Stimulated activated memory B cell treated with anti-CD40 and anti-IgM and Interleukin-4, amounts not matched to agents 10 μg/mL and 1 μg/mL and 100 μg/mL, for 72 hours (primary cell): Measurements from ENCODE around the gene FAM219A.
A peak's percentile ranks its signal among the peaks of the same experiment; 100 is the strongest.

Source experiments
- ATAC-seq: fragments of 150-1000 bp; cut with Tn5 transposase; 2 replicates; pipeline ENCODE4 v1.10.0; 2021
- H3K27ac Mint-ChIP-seq: one replicate; pipeline ENCODE4 v1.8.0; 2022; ENCODE audit warnings: mild to moderate bottlenecking, mixed read lengths
- H3K27me3 Mint-ChIP-seq: one replicate; pipeline ENCODE4 v1.8.0; 2022; ENCODE audit warnings: mixed read lengths
- H3K36me3 Mint-ChIP-seq: one replicate; pipeline ENCODE4 v1.8.0; 2022; ENCODE audit warnings: mixed read lengths
- H3K4me1 Mint-ChIP-seq: one replicate; pipeline ENCODE4 v1.8.0; 2022; ENCODE audit warnings: mixed read lengths
- H3K4me3 Mint-ChIP-seq: one replicate; pipeline ENCODE4 v1.8.0; 2022; ENCODE audit warnings: mild to moderate bottlenecking, moderate library complexity, mixed read lengths
- H3K9me3 Mint-ChIP-seq: one replicate; pipeline ENCODE4 v1.8.0; 2022; ENCODE audit warnings: mixed read lengths

FAM219A gene

GRCh38 chr9:34383904-34384303 lies 74.5 kb downstream of the FAM219A start:
- no peaks in the 10 kb centered on the region for H3K9me3 Mint-ChIP-seq
- H3K27ac Mint-ChIP-seq: no peak overlapping the region
- H3K27me3 Mint-ChIP-seq: no peaks in the 10 kb centered on the region
- H3K4me3 Mint-ChIP-seq: no peak overlapping the region
- H3K36me3 Mint-ChIP-seq: no peaks in the 10 kb centered on the region
- peaks cover 23% of the 10 kb centered on the region for H3K4me1 Mint-ChIP-seq
- no peak for ATAC-seq

- Mint-ChIP-seq H3K27ac (no peak overlapping the region), H3K36me3 (no peaks in the 10 kb centered on the region), H3K4me3 (no peak overlapping the region), H3K4me1 (peaks cover 23% of the 10 kb centered on the region), H3K27me3 (no peaks in the 10 kb centered on the region), H3K9me3 (no peaks in the 10 kb centered on the region)
- no peak for ATAC-seq
Observed at GRCh38 chr9:34382879-34383278, 75.5 kb downstream of the FAM219A start.

- H3K4me3 Mint-ChIP-seq: no peak overlapping the region
- H3K9me3 Mint-ChIP-seq: no peaks in the 10 kb centered on the region
- ATAC-seq: no peak
- no peak overlapping the region for H3K27ac Mint-ChIP-seq
- no peaks in the 10 kb centered on the region for H3K36me3 Mint-ChIP-seq
- H3K4me1 Mint-ChIP-seq: peaks cover 23% of the 10 kb centered on the region
- no peaks in the 10 kb centered on the region for H3K27me3 Mint-ChIP-seq
Observed at GRCh38 chr9:34382054-34382453, 76.3 kb downstream of the FAM219A start.

- ATAC-seq: no peak
- Mint-ChIP-seq H3K4me3 (peak overlapping the region; percentile 87), H3K9me3 (no peaks in the 10 kb centered on the region), H3K27ac (peak overlapping the region; percentile 3), H3K27me3 (no peaks in the 10 kb centered on the region), H3K4me1 (peaks cover 24% of the 10 kb centered on the region), H3K36me3 (no peaks in the 10 kb centered on the region)
Observed at GRCh38 chr9:34381323-34381722, 77.0 kb downstream of the FAM219A start.

GRCh38 chr9:34380511-34381315 lies 77.7 kb downstream of the FAM219A start:
- peaks cover 30% of the 10 kb centered on the region for H3K4me1 Mint-ChIP-seq
- peak; percentile 65 for ATAC-seq
- no peaks in the 10 kb centered on the region for H3K9me3 Mint-ChIP-seq
- no peaks in the 10 kb centered on the region for H3K27me3 Mint-ChIP-seq
- no peaks in the 10 kb centered on the region for H3K36me3 Mint-ChIP-seq
- peak overlapping the region; percentile 87 for H3K4me3 Mint-ChIP-seq
- H3K27ac Mint-ChIP-seq: peak overlapping the region; percentile 3

GRCh38 chr9:34380034-34380510 lies 78.3 kb downstream of the FAM219A start:
- ATAC-seq: no peak
- Mint-ChIP-seq H3K4me3 (peak overlapping the region; percentile 87), H3K4me1 (peaks cover 32% of the 10 kb centered on the region), H3K27ac (peak overlapping the region; percentile 3), H3K9me3 (no peaks in the 10 kb centered on the region), H3K36me3 (no peaks in the 10 kb centered on the region), H3K27me3 (no peaks in the 10 kb centered on the region)

GRCh38 chr9:34379334-34380033 lies 78.9 kb downstream of the FAM219A start:
- peak; percentile 46 for ATAC-seq
- no peaks in the 10 kb centered on the region for H3K36me3 Mint-ChIP-seq
- H3K27me3 Mint-ChIP-seq: no peaks in the 10 kb centered on the region
- H3K27ac Mint-ChIP-seq: peak overlapping the region; percentile 3
- peaks cover 32% of the 10 kb centered on the region for H3K4me1 Mint-ChIP-seq
- peak overlapping the region; percentile 87 for H3K4me3 Mint-ChIP-seq
- no peaks in the 10 kb centered on the region for H3K9me3 Mint-ChIP-seq

GRCh38 chr9:34378376-34379060 lies 79.9 kb downstream of the FAM219A start:
- ATAC-seq: no peak
- no peaks in the 10 kb centered on the region for H3K36me3 Mint-ChIP-seq
- H3K27me3 Mint-ChIP-seq: no peaks in the 10 kb centered on the region
- no peaks in the 10 kb centered on the region for H3K9me3 Mint-ChIP-seq
- no peak overlapping the region for H3K27ac Mint-ChIP-seq
- H3K4me3 Mint-ChIP-seq: no peak overlapping the region
- peaks cover 32% of the 10 kb centered on the region for H3K4me1 Mint-ChIP-seq

GRCh38 chr9:34377404-34377746 lies 81.0 kb downstream of the FAM219A start:
- ATAC-seq: no peak
- Mint-ChIP-seq H3K27ac (peak overlapping the region; percentile 66), H3K9me3 (no peaks in the 10 kb centered on the region), H3K4me3 (peak overlapping the region; percentile 89), H3K4me1 (peaks cover 32% of the 10 kb centered on the region), H3K36me3 (no peaks in the 10 kb centered on the region), H3K27me3 (no peaks in the 10 kb centered on the region)

GRCh38 chr9:34376596-34377403 lies 81.6 kb downstream of the FAM219A start, which contains the start of gene MYORG:
TSS of gene MYORG (minus strand) at chr9:34376898. CDS start at chr9:34372943, 3,955 bp downstream.
- Mint-ChIP-seq H3K4me3 (peak within 1 kb of the TSS; percentile 89), H3K4me1 (peaks cover 32% of the 10 kb centered on the region), H3K9me3 (no peaks in the 10 kb centered on the region), H3K27me3 (no peaks in the 10 kb centered on the region), H3K36me3 (no peaks in the 10 kb centered on the region), H3K27ac (peak within 1 kb of the TSS; percentile 66)
- peak; percentile 94 for ATAC-seq

- Mint-ChIP-seq H3K9me3 (no peaks in the 10 kb centered on the region), H3K4me1 (peaks cover 26% of the 10 kb centered on the region), H3K36me3 (no peaks in the 10 kb centered on the region), H3K27me3 (no peaks in the 10 kb centered on the region), H3K4me3 (peak overlapping the region; percentile 89), H3K27ac (peak overlapping the region; percentile 66)
- ATAC-seq: peak; percentile 63
Observed at GRCh38 chr9:34375901-34376595, 82.3 kb downstream of the FAM219A start.

- Mint-ChIP-seq H3K9me3 (no peaks in the 10 kb centered on the region), H3K27me3 (no peaks in the 10 kb centered on the region), H3K4me1 (peaks cover 20% of the 10 kb centered on the region), H3K36me3 (no peaks in the 10 kb centered on the region), H3K27ac (no peak overlapping the region), H3K4me3 (no peak overlapping the region)
- no peak for ATAC-seq
Observed at GRCh38 chr9:34374905-34375552, 83.3 kb downstream of the FAM219A start.

- Mint-ChIP-seq H3K4me3 (no peak overlapping the region), H3K36me3 (no peaks in the 10 kb centered on the region), H3K27me3 (no peaks in the 10 kb centered on the region), H3K9me3 (no peaks in the 10 kb centered on the region), H3K27ac (no peak overlapping the region), H3K4me1 (peaks cover 13% of the 10 kb centered on the region)
- ATAC-seq: no peak
Observed at GRCh38 chr9:34374339-34374738, 84.0 kb downstream of the FAM219A start.

- no peak overlapping the region for H3K4me3 Mint-ChIP-seq
- no peaks in the 10 kb centered on the region for H3K9me3 Mint-ChIP-seq
- no peak for ATAC-seq
- H3K27ac Mint-ChIP-seq: no peak overlapping the region
- H3K27me3 Mint-ChIP-seq: no peaks in the 10 kb centered on the region
- peaks cover 3% of the 10 kb centered on the region for H3K36me3 Mint-ChIP-seq
- peaks cover 9% of the 10 kb centered on the region for H3K4me1 Mint-ChIP-seq
Observed at GRCh38 chr9:34373749-34374148, 84.6 kb downstream of the FAM219A start.
